IMR-90 (cell line): Measurements from ENCODE around the gene AGR3. TPM values are rescaled to one million over a fixed set of nuclear protein-coding genes. Genes with fewer than 3 reads are reported as not detected.

Experiments used
- ATAC-seq: fragments of 200-7000 bp; cut with Tn5 transposase; 2 replicates; pipeline ENCODE4 v1.9.1; 2020; ENCODE audit warnings: low read depth, mild to moderate bottlenecking, moderate library complexity
- BruUV-seq: library from RNA; stranded (reverse); fragments of 400-500 nt; replicated peaks from 2 replicates; lab custom pipeline; 2021; lab: Mats Ljungman, UMichigan
- CTCF ChIA-PET: fragments of 300-600 bp; formaldehyde crosslinking; extraction: SDS; loops from one replicate; lab custom pipeline; 2021; ENCODE audit warnings: antibody characterized with exemption; lab: Yijun Ruan, JAX
- POLR2A ChIA-PET: fragments of 300-600 bp; sonication (Branson Sonifier 250); formaldehyde crosslinking; loops from one replicate; lab custom pipeline; 2022; ENCODE audit warnings: antibody characterized with exemption; ENCODE audit not compliant: unreplicated experiment; lab: Charles Lee
- DNase-seq: peaks from one replicate; pipeline ENCODE4 v3.0.0; 2013
- H2AFZ ChIP-seq: replicated peaks from 2 replicates; pipeline ENCODE3; 2013; ENCODE audit warnings: low read length, mild to moderate bottlenecking; ENCODE audit not compliant: poor library complexity
- H2AK5ac ChIP-seq: 2 replicates; pipeline ENCODE4 v1.6.1; 2013; ENCODE audit warnings: low read depth, low read length, inconsistent platforms
- H2AK9ac ChIP-seq: replicated peaks from 2 replicates; pipeline ENCODE3; 2013; ENCODE audit warnings: mild to moderate bottlenecking, low read depth, low read length, moderate library complexity; ENCODE audit not compliant: poor library complexity
- H2BK120ac ChIP-seq: 2 replicates; pipeline ENCODE4 v1.6.1; 2013; ENCODE audit warnings: low read depth, low read length, inconsistent platforms
- H2BK15ac ChIP-seq: 3 replicates; pipeline ENCODE4 v1.6.1; 2013; ENCODE audit warnings: low read depth, low read length, inconsistent platforms
- H2BK20ac ChIP-seq: 2 replicates; pipeline ENCODE4 v1.6.1; 2013; ENCODE audit warnings: low read depth, mild to moderate bottlenecking, inconsistent platforms, low read length, moderate library complexity
- H2BK5ac ChIP-seq: 2 replicates; pipeline ENCODE4 v1.6.1; 2013; ENCODE audit warnings: mild to moderate bottlenecking, low read depth, low read length, inconsistent platforms; ENCODE audit not compliant: poor library complexity, severe bottlenecking
- H3K14ac ChIP-seq: replicated peaks from 2 replicates; pipeline ENCODE4 v1.6.1; 2013; ENCODE audit warnings: low read depth, low read length, inconsistent platforms
- H3K18ac ChIP-seq: 2 replicates; pipeline ENCODE4 v1.6.1; 2013; ENCODE audit warnings: low read depth, low read length, control low read depth
- H3K23ac ChIP-seq: 2 replicates; pipeline ENCODE4 v1.6.1; 2013; ENCODE audit warnings: low read depth, low read length, inconsistent platforms
- H3K27ac ChIP-seq: 2 replicates; pipeline ENCODE4 v1.5.1; 2013; ENCODE audit warnings: mild to moderate bottlenecking, control low read depth, low read length; ENCODE audit not compliant: insufficient read depth
- H3K27me3 ChIP-seq: 2 replicates; pipeline ENCODE4 v1.6.1; 2013; ENCODE audit warnings: low read length; ENCODE audit not compliant: control insufficient read depth, insufficient read depth
- H3K36me3 ChIP-seq: 2 replicates; pipeline ENCODE4 v1.6.1; 2013; ENCODE audit warnings: low read length, mixed read lengths; ENCODE audit not compliant: control insufficient read depth, insufficient read depth
- H3K4ac ChIP-seq: 2 replicates; pipeline ENCODE4 v1.6.1; 2013; ENCODE audit warnings: low read depth, low read length, inconsistent platforms
- H3K4me1 ChIP-seq: 2 replicates; pipeline ENCODE4 v1.6.1; 2013; ENCODE audit warnings: low read length, mixed read lengths; ENCODE audit not compliant: control insufficient read depth, insufficient read depth
- H3K4me2 ChIP-seq: 2 replicates; pipeline ENCODE4 v1.6.1; 2013; ENCODE audit warnings: low read depth, mild to moderate bottlenecking, control low read depth, low read length, moderate library complexity
- H3K4me3 ChIP-seq: 2 replicates; pipeline ENCODE4 v1.5.1; 2013; ENCODE audit warnings: low read depth, mild to moderate bottlenecking, control low read depth, low read length, moderate library complexity; ENCODE audit not compliant: insufficient read depth
- H3K56ac ChIP-seq: 2 replicates; pipeline ENCODE4 v1.6.1; 2013; ENCODE audit warnings: low read length, inconsistent platforms; ENCODE audit not compliant: insufficient read depth; ENCODE audit errors: extremely low read depth
- H3K79me1 ChIP-seq, 2 experiments: 2 replicates each; pipeline ENCODE4 v1.6.1; 2013; ENCODE audit warnings: low read length in 2 of 2, inconsistent platforms in 1 of 2, low read depth in 1 of 2
- H3K9ac ChIP-seq: 2 replicates; pipeline ENCODE4 v1.6.1; 2013; ENCODE audit warnings: low read depth, low read length, control low read depth
- H3K9me1 ChIP-seq: 2 replicates; pipeline ENCODE4 v1.6.1; 2013; ENCODE audit warnings: low read length, inconsistent platforms; ENCODE audit not compliant: insufficient read depth
- H3K9me3 ChIP-seq: 2 replicates; pipeline ENCODE4 v1.6.1; 2013; ENCODE audit warnings: low read length; ENCODE audit not compliant: control insufficient read depth, insufficient read depth
- H4K20me1 ChIP-seq: 2 replicates; pipeline ENCODE4 v1.6.1; 2013; ENCODE audit warnings: low read length, inconsistent platforms; ENCODE audit not compliant: insufficient read depth
- H4K5ac ChIP-seq: 2 replicates; pipeline ENCODE4 v1.6.1; 2013; ENCODE audit warnings: mild to moderate bottlenecking, low read depth, low read length, control low read depth
- H4K8ac ChIP-seq, 2 experiments: 2 replicates each; pipeline ENCODE4 v1.6.1; 2013; ENCODE audit warnings: low read depth in 2 of 2, low read length in 2 of 2, control low read depth in 1 of 2, inconsistent platforms in 1 of 2
- H4K91ac ChIP-seq: 2 replicates; pipeline ENCODE4 v1.6.1; 2013; ENCODE audit warnings: low read depth, low read length, inconsistent platforms; ENCODE audit not compliant: insufficient read depth
- CHD1 ChIP-seq: IDR thresholded peaks from 2 replicates; pipeline ENCODE4 v1.6.1; 2012; ENCODE audit warnings: low read depth, low read length, improper control_type of control experiment
- MAFK ChIP-seq: IDR thresholded peaks from 2 replicates; pipeline ENCODE4 v1.6.1; 2012; ENCODE audit warnings: low read depth, low read length, improper control_type of control experiment
- RAD21 ChIP-seq: IDR thresholded peaks from 2 replicates; pipeline ENCODE4 v1.6.1; 2012; ENCODE audit warnings: low read length, improper control_type of control experiment
- RCOR1 ChIP-seq: IDR thresholded peaks from 2 replicates; pipeline ENCODE4 v1.6.1; 2012; ENCODE audit warnings: mild to moderate bottlenecking, low read length, improper control_type of control experiment; ENCODE audit not compliant: insufficient replicate concordance
- WGBS, 2 experiments: methylation state at CpG; one replicate each; pipeline versions ENCODE4 v1.1.5 to v1.1.7; 2013; ENCODE audit warnings: missing lambda C conversion rate in 2 of 2; ENCODE audit not compliant: insufficient read length in 1 of 2; ENCODE audit errors: extremely low coverage in 2 of 2; 5-methylcytosine and 5-hydroxymethylcytosine counted together
- dilution Hi-C: fragments of 300-500 bp; cut with HindIII; formaldehyde crosslinking; loops from one replicate; pipeline ENCODE4 v1.14.3; 2018; ENCODE audit warnings: low sequenced_read_pairs; ENCODE audit not compliant: unreplicated experiment
- in situ Hi-C: fragments of 300-500 bp; cut with MboI; formaldehyde crosslinking; loops from 3 replicates; pipeline ENCODE4 v1.14.3; 2019; ENCODE audit warnings: low sequenced_read_pairs, inconsistent platforms, mixed read lengths
- intact Hi-C: fragments of 100-400 bp; cut with micrococcal nuclease; formaldehyde crosslinking; loops from 2 replicates; pipeline ENCODE4 v1.10.0; 2022
- polyA plus RNA-seq, 3 experiments: library from polyadenylated mRNA; depleted of rRNA; stranded (reverse); fragments of >200 nt; gene quantifications; 2 replicates each; pipeline ENCODE4 v1.2.3, GENCODE V29; 2012; ENCODE audit warnings: low replicate concordance in 1 of 3
- total RNA-seq: library from RNA; depleted of rRNA; stranded (reverse); fragments of >200 nt; gene quantifications from 2 replicates; pipeline ENCODE4 v1.2.3, GENCODE V29; 2012

AGR3 gene
- total and polyA plus RNA-seq, 2 of the 4 experiments (the other 2 are of a cell fraction), result not detected

GRCh38 chr7:16904076-16904475 lies 22.3 kb upstream of the AGR3 start:
- no peak overlapping the region for H4K5ac ChIP-seq
- H2BK120ac ChIP-seq, result 0 out of 2 replicates have a peak overlapping the region, but pooled peaks have one; percentile 4
- ATAC-seq, result no peak
- H3K4ac ChIP-seq, result no peak overlapping the region
- no peaks in the 10 kb centered on the region for H3K27me3 ChIP-seq
- no peak overlapping the region for H2BK5ac ChIP-seq
- H3K18ac ChIP-seq, result no peak overlapping the region
- no peak overlapping the region for H3K27ac ChIP-seq
- no peaks in the 10 kb centered on the region for H4K20me1 ChIP-seq
- H3K9me3 ChIP-seq, result no peaks in the 10 kb centered on the region
- BruUV-seq, result no TSS peak
- dilution Hi-C loops (no loop called here), intact Hi-C loops (no loop called here), in situ Hi-C loops (loop anchor here (25.0 kb wide), 3 partner anchors 292 to 1433 kb away; no protein-coding TSS in a partner anchor)
- H3K56ac ChIP-seq, result no peak overlapping the region
- H3K4me2 ChIP-seq, result no peak overlapping the region
- H3K9me1 ChIP-seq, result no peaks in the 10 kb centered on the region
- ChIA-PET CTCF (no interaction called here), POLR2A (no interaction called here)
- H3K79me1 ChIP-seq, result no peaks in the 10 kb centered on the region
- H4K91ac ChIP-seq, result no peak overlapping the region
- no peak overlapping the region for H4K8ac ChIP-seq
- no peak overlapping the region for H2AK5ac ChIP-seq
- H2AK9ac ChIP-seq, result no peak overlapping the region
- no peak for DNase-seq
- WGBS, 2 experiments, result no CpG with 5 or more reads among the region's 2 CpGs
- no peak overlapping the region for H2BK20ac ChIP-seq
- H3K9ac ChIP-seq, result no peak overlapping the region
- H3K4me1 ChIP-seq, result 0 out of 2 replicates have a peak, but pooled peaks cover 1% of the 10 kb centered on the region
- no peak overlapping the region for H3K23ac ChIP-seq
- no peak overlapping the region for H2BK15ac ChIP-seq
- H3K36me3 ChIP-seq, result no peaks in the 10 kb centered on the region
- H3K4me3 ChIP-seq, result no peak overlapping the region
- H2AFZ ChIP-seq, result no peak overlapping the region
- TF ChIP-seq CHD1 (no peak), MAFK (no peak), RCOR1 (no peak), RAD21 (no peak)
- no peak overlapping the region for H3K14ac ChIP-seq
